ENCODE measurements around the gene SNX20.

DNA sequence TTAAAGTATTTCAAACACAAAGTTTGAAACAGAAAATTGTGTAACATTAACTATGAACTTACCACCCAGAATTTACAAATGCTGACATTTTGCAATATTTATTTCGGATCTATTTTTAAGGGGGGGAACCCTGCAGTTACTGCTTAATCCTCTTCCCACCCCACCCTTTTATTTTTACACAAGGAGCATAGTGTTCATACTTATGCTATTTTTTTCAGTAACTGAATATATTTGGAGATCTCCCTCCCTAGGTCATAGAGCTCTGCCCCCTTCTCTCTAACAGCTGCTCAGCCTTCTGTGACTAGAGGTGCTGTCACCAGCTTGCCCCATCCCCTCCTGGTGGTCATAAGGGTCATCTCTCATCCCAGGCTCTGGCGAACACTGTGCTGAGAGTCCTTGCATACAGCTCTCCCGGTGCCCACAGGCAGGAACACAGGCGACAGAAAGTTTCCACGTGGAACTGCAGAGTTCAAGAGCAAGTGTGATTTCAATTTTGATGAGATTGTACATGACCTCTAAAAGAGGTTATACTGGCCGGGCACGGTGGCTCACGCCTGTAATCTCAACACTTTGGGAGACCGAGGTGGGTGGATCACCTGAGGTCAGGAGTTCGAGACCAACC lies 44.2 kb downstream of the SNX20 start:
- TF ChIP-seq, protein P1, sequence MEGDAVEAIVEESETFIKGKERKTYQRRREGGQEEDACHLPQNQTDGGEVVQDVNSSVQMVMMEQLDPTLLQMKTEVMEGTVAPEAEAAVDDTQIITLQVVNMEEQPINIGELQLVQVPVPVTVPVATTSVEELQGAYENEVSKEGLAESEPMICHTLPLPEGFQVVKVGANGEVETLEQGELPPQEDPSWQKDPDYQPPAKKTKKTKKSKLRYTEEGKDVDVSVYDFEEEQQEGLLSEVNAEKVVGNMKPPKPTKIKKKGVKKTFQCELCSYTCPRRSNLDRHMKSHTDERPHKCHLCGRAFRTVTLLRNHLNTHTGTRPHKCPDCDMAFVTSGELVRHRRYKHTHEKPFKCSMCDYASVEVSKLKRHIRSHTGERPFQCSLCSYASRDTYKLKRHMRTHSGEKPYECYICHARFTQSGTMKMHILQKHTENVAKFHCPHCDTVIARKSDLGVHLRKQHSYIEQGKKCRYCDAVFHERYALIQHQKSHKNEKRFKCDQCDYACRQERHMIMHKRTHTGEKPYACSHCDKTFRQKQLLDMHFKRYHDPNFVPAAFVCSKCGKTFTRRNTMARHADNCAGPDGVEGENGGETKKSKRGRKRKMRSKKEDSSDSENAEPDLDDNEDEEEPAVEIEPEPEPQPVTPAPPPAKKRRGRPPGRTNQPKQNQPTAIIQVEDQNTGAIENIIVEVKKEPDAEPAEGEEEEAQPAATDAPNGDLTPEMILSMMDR (conservative IDR thresholded peaks at IDR 0.05 in 1 of 2, IDR thresholded peaks at IDR 0.05 in 1 of 2; ENCODE audit: extremely low read depth in 1 of 2, insufficient read depth in 1 of 2, low read depth in 1 of 2, low read length in 2 of 2) = no peak
- no peak for TF ChIP-seq EZH2 (IDR thresholded peaks at IDR 0.05; ENCODE audit: borderline replicate concordance, low read length)

Data from mammary epithelial cell (primary cell).